SU-DHL-6 (cell line): ENCODE measurements around the gene C19orf33.

Experiments used
- H2AFZ ChIP-seq: fragments of 200-600 bp; sonication (generic); 2 replicates; pipeline ENCODE4 v1.6.1; 2014; ENCODE audit warnings: low read depth, mild to moderate bottlenecking, moderate library complexity, mixed read lengths, antibody characterized with exemption, low read length; ENCODE audit not compliant: severe bottlenecking
- H3F3A ChIP-seq: fragments of 200-600 bp; shearing (Covaris generic); 2 replicates; pipeline ENCODE4 v1.6.0; 2016; ENCODE audit warnings: antibody characterized with exemption, mild to moderate bottlenecking; ENCODE audit not compliant: insufficient read depth
- H3K27ac ChIP-seq: fragments of 200-600 bp; sonication (generic); 2 replicates; pipeline ENCODE4 v1.5.1; 2016; ENCODE audit warnings: low read depth, mild to moderate bottlenecking, low read length, moderate library complexity, mixed read lengths
- H3K27me3 ChIP-seq: fragments of 200-600 bp; sonication (generic), shearing (Covaris generic); 2 replicates; pipeline ENCODE4 v1.6.0; 2014; ENCODE audit warnings: mild to moderate bottlenecking, low read length
- H3K36me3 ChIP-seq: fragments of 200-600 bp; sonication (generic); 2 replicates; pipeline ENCODE4 v1.6.1; 2014; ENCODE audit warnings: mild to moderate bottlenecking, low read length, mixed read lengths
- H3K4me2 ChIP-seq: fragments of 300-600, 200-600 bp; shearing (Covaris generic), sonication (generic); 2 replicates; pipeline ENCODE4 v1.6.0; 2014; ENCODE audit warnings: low read length, low read depth, mild to moderate bottlenecking; ENCODE audit not compliant: poor library complexity, severe bottlenecking
- H3K4me3 ChIP-seq: fragments of 200-600 bp; sonication (generic); 2 replicates; pipeline ENCODE4 v1.5.1; 2014; ENCODE audit warnings: antibody characterized with exemption, low read length, mild to moderate bottlenecking, mixed read lengths; ENCODE audit not compliant: insufficient read depth, poor library complexity, severe bottlenecking
- H3K79me2 ChIP-seq: fragments of 200-600 bp; sonication (generic); 2 replicates; pipeline ENCODE4 v1.6.1; 2014; ENCODE audit warnings: mild to moderate bottlenecking, low read length, moderate library complexity; ENCODE audit not compliant: insufficient read depth
- H3K9ac ChIP-seq: fragments of 200-600 bp; sonication (generic); 2 replicates; pipeline ENCODE4 v1.7.0; 2014; ENCODE audit warnings: mild to moderate bottlenecking, low read length
- H3K9me2 ChIP-seq: fragments of 200-600 bp; sonication (generic); replicated peaks from 2 replicates; pipeline ENCODE4 v1.6.1; 2014; ENCODE audit warnings: low read length; ENCODE audit not compliant: insufficient read depth
- H3K9me3 ChIP-seq: fragments of 200-600 bp; sonication (generic); 2 replicates; pipeline ENCODE4 v1.6.1; 2014; ENCODE audit warnings: low read length, mixed read lengths; ENCODE audit not compliant: insufficient read depth
- H4K20me1 ChIP-seq: fragments of 200-600 bp; sonication (generic); 2 replicates; pipeline ENCODE4 v1.6.1; 2014; ENCODE audit warnings: low read depth, mild to moderate bottlenecking, antibody characterized with exemption, low read length, moderate library complexity, mixed read lengths
- EZH2phosphoT487 ChIP-seq: fragments of 200-600 bp; sonication (generic), shearing (Covaris generic); conservative IDR thresholded peaks from 2 replicates; pipeline ENCODE4 v1.6.1; 2018; ENCODE audit warnings: mild to moderate bottlenecking, antibody characterized with exemption, low read length, moderate library complexity, mixed read lengths
- TF ChIP-seq, protein P1 (sequence below): fragments of 200-600 bp; sonication (generic); IDR thresholded peaks from one replicate; pipeline ENCODE4 v1.5.1; 2017; ENCODE audit warnings: antibody characterized with exemption, mild to moderate bottlenecking, low read length, moderate library complexity; ENCODE audit not compliant: insufficient read depth, poor library complexity, severe bottlenecking

Gene C19orf33

DNA sequence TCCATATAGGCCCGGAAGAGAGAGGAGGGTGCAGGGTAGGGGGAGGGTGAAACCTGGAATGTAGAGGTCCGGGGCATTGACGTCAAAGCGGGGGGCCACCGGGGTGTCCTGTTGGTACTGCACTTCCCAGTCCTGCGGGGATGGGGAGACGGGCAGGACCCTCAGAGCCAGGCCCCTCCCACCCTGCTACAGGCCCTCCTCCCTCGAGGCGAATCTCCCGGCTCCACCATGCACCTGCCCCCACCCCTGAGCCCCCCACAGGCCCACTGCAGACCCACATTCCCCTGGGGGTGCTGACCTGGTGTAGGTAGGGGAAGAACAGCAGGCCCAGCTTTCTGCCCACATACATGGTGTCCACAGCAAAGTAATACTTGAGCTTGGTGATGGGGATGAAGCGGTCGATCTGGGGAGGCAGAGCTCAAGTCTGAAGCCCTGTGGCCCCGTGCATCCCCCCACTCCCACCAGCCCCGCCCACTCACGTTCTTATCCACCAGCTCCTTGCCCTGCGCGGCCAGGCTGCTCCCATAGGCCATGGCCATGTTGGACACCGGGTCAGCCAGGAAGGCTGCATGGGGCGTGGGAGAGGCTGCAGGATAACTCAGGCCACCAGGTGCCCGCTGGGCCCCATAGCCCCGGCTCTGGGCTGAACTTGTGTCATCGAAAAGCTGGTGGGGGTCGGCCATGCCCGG, 5.0 kb downstream of the C19orf33 start:
- Histone ChIP-seq H4K20me1 (no peaks in the 10 kb centered on the region), H3K4me2 (no peak overlapping the region), H3K79me2 (0 out of 2 replicates have a peak, but pooled peaks cover 4% of the 10 kb centered on the region)

DNA sequence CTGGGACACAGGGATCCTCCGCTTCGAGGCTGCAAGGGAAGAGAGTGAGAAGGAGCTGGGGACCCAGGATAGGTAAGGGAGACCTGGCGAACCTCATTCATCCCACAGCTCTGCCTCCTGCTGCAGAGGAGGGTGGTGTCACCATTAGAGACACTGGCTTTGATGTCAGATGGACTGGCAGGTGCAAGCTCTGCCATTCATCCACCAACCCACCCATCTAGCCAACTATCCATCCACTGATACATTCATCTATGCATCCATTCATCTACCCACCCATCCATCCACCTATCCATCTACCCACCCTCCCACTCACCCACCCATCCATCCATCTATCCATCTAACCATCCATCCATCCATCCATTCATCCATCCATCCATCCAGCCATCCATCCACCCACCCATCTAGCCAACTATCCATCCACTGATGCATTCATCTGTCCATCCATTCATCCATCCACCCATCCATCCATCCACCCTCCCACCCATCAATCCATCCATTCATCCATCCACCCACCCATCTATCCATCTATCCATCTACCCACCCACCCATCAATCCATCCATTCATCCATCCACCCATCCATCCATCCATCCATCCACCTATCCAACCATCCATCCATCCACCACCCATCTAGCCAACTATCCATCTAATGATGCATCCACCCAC, 5.7 kb downstream of the C19orf33 start:
- H3K4me2 ChIP-seq, result no peak overlapping the region
- 0 out of 2 replicates have a peak, but pooled peaks cover 4% of the 10 kb centered on the region for H3K79me2 ChIP-seq
- no peaks in the 10 kb centered on the region for H3K9me3 ChIP-seq
- H3K9me2 ChIP-seq, result no peaks in the 10 kb centered on the region
- TF ChIP-seq EZH2phosphoT487, result no peak
- TF ChIP-seq, protein P1, sequence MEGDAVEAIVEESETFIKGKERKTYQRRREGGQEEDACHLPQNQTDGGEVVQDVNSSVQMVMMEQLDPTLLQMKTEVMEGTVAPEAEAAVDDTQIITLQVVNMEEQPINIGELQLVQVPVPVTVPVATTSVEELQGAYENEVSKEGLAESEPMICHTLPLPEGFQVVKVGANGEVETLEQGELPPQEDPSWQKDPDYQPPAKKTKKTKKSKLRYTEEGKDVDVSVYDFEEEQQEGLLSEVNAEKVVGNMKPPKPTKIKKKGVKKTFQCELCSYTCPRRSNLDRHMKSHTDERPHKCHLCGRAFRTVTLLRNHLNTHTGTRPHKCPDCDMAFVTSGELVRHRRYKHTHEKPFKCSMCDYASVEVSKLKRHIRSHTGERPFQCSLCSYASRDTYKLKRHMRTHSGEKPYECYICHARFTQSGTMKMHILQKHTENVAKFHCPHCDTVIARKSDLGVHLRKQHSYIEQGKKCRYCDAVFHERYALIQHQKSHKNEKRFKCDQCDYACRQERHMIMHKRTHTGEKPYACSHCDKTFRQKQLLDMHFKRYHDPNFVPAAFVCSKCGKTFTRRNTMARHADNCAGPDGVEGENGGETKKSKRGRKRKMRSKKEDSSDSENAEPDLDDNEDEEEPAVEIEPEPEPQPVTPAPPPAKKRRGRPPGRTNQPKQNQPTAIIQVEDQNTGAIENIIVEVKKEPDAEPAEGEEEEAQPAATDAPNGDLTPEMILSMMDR, result no peak
- H3K27ac ChIP-seq, result no peak overlapping the region
- no peak overlapping the region for H2AFZ ChIP-seq
- H3F3A ChIP-seq, result no peaks in the 10 kb centered on the region; the same call in 1 of the 2 replicates
- no peaks in the 10 kb centered on the region for H3K36me3 ChIP-seq
- H3K27me3 ChIP-seq, result no peaks in the 10 kb centered on the region
- no peak overlapping the region for H3K4me3 ChIP-seq
- H4K20me1 ChIP-seq, result no peaks in the 10 kb centered on the region
- no peak overlapping the region for H3K9ac ChIP-seq

More for the DNA sequence above, 5.0 kb downstream of the C19orf33 start:
- no peak overlapping the region for H3K9ac ChIP-seq
- TF ChIP-seq, protein P1, result no peak
- no peak for TF ChIP-seq EZH2phosphoT487
- H3K36me3 ChIP-seq, result no peaks in the 10 kb centered on the region
- no peaks in the 10 kb centered on the region; the same call in 1 of the 2 replicates for H3F3A ChIP-seq
- H3K4me3 ChIP-seq, result no peak overlapping the region
- H2AFZ ChIP-seq, result no peak overlapping the region
- no peaks in the 10 kb centered on the region for H3K9me3 ChIP-seq
- H3K27ac ChIP-seq, result no peak overlapping the region
- H3K27me3 ChIP-seq, result no peaks in the 10 kb centered on the region
- no peaks in the 10 kb centered on the region for H3K9me2 ChIP-seq

DNA sequence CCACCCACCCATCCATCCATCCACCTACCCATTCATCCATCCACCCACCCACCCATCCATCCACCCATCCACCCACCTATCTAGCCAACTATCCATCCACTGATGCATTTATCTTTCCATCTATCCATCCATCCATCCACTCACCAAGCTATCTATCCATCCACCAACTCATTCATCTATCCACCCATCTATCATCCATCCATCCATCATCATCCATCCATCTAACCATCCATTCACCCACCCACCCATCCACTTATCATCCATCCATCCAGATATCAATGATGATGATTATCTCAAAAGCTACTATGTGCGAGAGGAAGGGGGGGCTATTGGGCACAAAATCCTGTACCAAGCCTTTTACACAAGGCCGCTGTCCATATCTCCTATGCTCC, 6.2 kb downstream of the C19orf33 start:
- H3K79me2 ChIP-seq, result 0 out of 2 replicates have a peak, but pooled peaks cover 7% of the 10 kb centered on the region
- H3K9me3 ChIP-seq, result no peaks in the 10 kb centered on the region
- no peaks in the 10 kb centered on the region for H3K27me3 ChIP-seq
- H4K20me1 ChIP-seq, result no peaks in the 10 kb centered on the region
- TF ChIP-seq, protein P1, result no peak
- no peak for TF ChIP-seq EZH2phosphoT487
- H2AFZ ChIP-seq, result no peak overlapping the region
- H3K4me3 ChIP-seq, result no peak overlapping the region
- H3K36me3 ChIP-seq, result no peaks in the 10 kb centered on the region
- no peak overlapping the region for H3K9ac ChIP-seq
- no peak overlapping the region for H3K27ac ChIP-seq
- no peaks in the 10 kb centered on the region for H3K9me2 ChIP-seq
- peaks cover 1% of the 10 kb centered on the region; the same call in 1 of the 2 replicates for H3F3A ChIP-seq
- no peak overlapping the region for H3K4me2 ChIP-seq
